Neural cell (in vitro differentiated cells): ENCODE data around the gene MBD6. TPM values are rescaled to one million over a fixed set of nuclear protein-coding genes. Genes with fewer than 3 reads are reported as not detected.

ENCODE experiments used
- H2AFZ ChIP-seq: fragments of 200-600, 300-800 bp; sonication (generic), shearing (Covaris generic); 2 replicates; pipeline ENCODE4 v1.6.0; 2014; ENCODE audit warnings: low read depth, mild to moderate bottlenecking, antibody characterized with exemption, low read length, moderate library complexity
- H3F3A ChIP-seq: fragments of 200-600 bp; shearing (Covaris generic); 2 replicates; pipeline ENCODE4 v1.6.1; 2016; ENCODE audit warnings: mild to moderate bottlenecking, moderate library complexity, mixed read lengths, antibody characterized with exemption, low read length; ENCODE audit not compliant: insufficient read depth, poor library complexity, severe bottlenecking
- H3K27ac ChIP-seq: fragments of 200-600, 300-800 bp; sonication (generic), shearing (Covaris generic); 2 replicates; pipeline ENCODE4 v1.5.1; 2014; ENCODE audit warnings: mild to moderate bottlenecking, low read length, moderate library complexity
- H3K27me3 ChIP-seq: fragments of 300-800, 200-600 bp; sonication (generic), shearing (Covaris generic); 2 replicates; pipeline ENCODE4 v1.6.0; 2014; ENCODE audit warnings: mild to moderate bottlenecking, low read depth, low read length, moderate library complexity; ENCODE audit not compliant: insufficient read depth
- H3K36me3 ChIP-seq: fragments of 300-800, 200-600 bp; sonication (generic), shearing (Covaris generic); 2 replicates; pipeline ENCODE4 v1.5.1; 2014; ENCODE audit warnings: mild to moderate bottlenecking, antibody characterized with exemption, low read length, moderate library complexity; ENCODE audit not compliant: insufficient read depth
- H3K4me2 ChIP-seq: fragments of 300-800, 200-600 bp; sonication (generic), shearing (Covaris generic); 2 replicates; pipeline ENCODE4 v1.6.0; 2014; ENCODE audit warnings: mild to moderate bottlenecking, low read length
- H3K4me3 ChIP-seq: fragments of 300-800, 200-600 bp; sonication (generic), shearing (Covaris generic); 2 replicates; pipeline ENCODE4 v1.5.1; 2014; ENCODE audit warnings: mild to moderate bottlenecking, low read length, moderate library complexity
- H3K79me2 ChIP-seq: fragments of 200-600 bp; shearing (Covaris generic); replicated peaks from 2 replicates; pipeline ENCODE4 v1.6.0; 2014; ENCODE audit warnings: mild to moderate bottlenecking, low read length, moderate library complexity; ENCODE audit not compliant: insufficient read depth
- H3K9ac ChIP-seq: fragments of 300-800, 200-600 bp; sonication (generic), shearing (Covaris generic); 2 replicates; pipeline ENCODE4 v1.6.1; 2016; ENCODE audit warnings: mild to moderate bottlenecking, low read length, mixed read lengths
- H3K9me2 ChIP-seq: fragments of 200-600 bp; shearing (Covaris generic); 2 replicates; pipeline ENCODE4 v1.6.1; 2016; ENCODE audit warnings: mild to moderate bottlenecking, low read length, mixed read lengths; ENCODE audit not compliant: insufficient read depth
- H3K9me3 ChIP-seq: fragments of 200-600, 300-800 bp; sonication (generic), shearing (Covaris generic); 2 replicates; pipeline ENCODE4 v1.6.1; 2016; ENCODE audit warnings: mild to moderate bottlenecking, mixed run types, low read length, moderate library complexity, mixed read lengths
- H4K20me1 ChIP-seq: fragments of 200-600 bp; shearing (Covaris generic); 2 replicates; pipeline ENCODE4 v1.6.1; 2016; ENCODE audit warnings: mild to moderate bottlenecking, mixed run types; ENCODE audit not compliant: insufficient read depth
- CTCF ChIP-seq: fragments of 450-650 bp; IDR thresholded peaks from 2 replicates; pipeline ENCODE4 v1.5.1; 2014; ENCODE audit warnings: antibody characterized with exemption, mild to moderate bottlenecking, moderate library complexity; ENCODE audit not compliant: poor library complexity, severe bottlenecking
- EP300 ChIP-seq: fragments of 450-650 bp; conservative IDR thresholded peaks from 2 replicates; pipeline ENCODE4 v1.6.1; 2014; ENCODE audit warnings: antibody characterized with exemption, mild to moderate bottlenecking, moderate library complexity; ENCODE audit not compliant: poor library complexity, severe bottlenecking
- EZH2 ChIP-seq: fragments of 200-600, 300-800 bp; shearing (Covaris generic), sonication (generic); IDR thresholded peaks from 2 replicates; pipeline ENCODE4 v1.6.1; 2014; ENCODE audit warnings: antibody characterized with exemption, low read length, borderline replicate concordance, mild to moderate bottlenecking; ENCODE audit not compliant: insufficient read depth, poor library complexity, severe bottlenecking
- MXI1 ChIP-seq: fragments of 450-650 bp; conservative IDR thresholded peaks from 2 replicates; pipeline ENCODE4 v1.6.1; 2014; ENCODE audit warnings: antibody characterized with exemption, mild to moderate bottlenecking; ENCODE audit not compliant: poor library complexity, severe bottlenecking
- POLR2AphosphoS5 ChIP-seq: IDR thresholded peaks from 2 replicates; pipeline ENCODE4 v1.6.1; 2012
- RAD21 ChIP-seq: fragments of 450-650 bp; conservative IDR thresholded peaks from 2 replicates; pipeline ENCODE4 v1.6.1; 2014; ENCODE audit warnings: antibody characterized with exemption, mild to moderate bottlenecking, moderate library complexity
- REST ChIP-seq: IDR thresholded peaks from 2 replicates; pipeline ENCODE4 v1.6.1; 2012; ENCODE audit warnings: borderline replicate concordance
- SMC3 ChIP-seq: fragments of 450-650 bp; conservative IDR thresholded peaks from 2 replicates; pipeline ENCODE4 v1.6.1; 2014; ENCODE audit warnings: antibody characterized with exemption, mild to moderate bottlenecking, moderate library complexity; ENCODE audit not compliant: poor library complexity
- TAF1 ChIP-seq: IDR thresholded peaks from 2 replicates; pipeline ENCODE4 v1.6.1; 2012; ENCODE audit warnings: low read depth
- polyA plus RNA-seq: library from polyadenylated mRNA; depleted of rRNA; stranded (reverse); fragments of >200 nt; gene quantifications from 2 replicates; pipeline ENCODE4 v1.2.3, GENCODE V29; 2014

The MBD6 gene
- polyA plus RNA-seq, 1 donor from 2014 or later = 2.1 TPM

GRCh38 chr12:57548488-57548887 lies 25.9 kb downstream of the MBD6 start:
- H3K4me3 ChIP-seq = no peak overlapping the region
- H4K20me1 ChIP-seq = no peaks in the 10 kb centered on the region
- peaks cover 72% of the 10 kb centered on the region for H3K79me2 ChIP-seq
- H3K9ac ChIP-seq = no peak overlapping the region
- peaks cover 4% of the 10 kb centered on the region for H3F3A ChIP-seq
- no peak overlapping the region for H3K4me2 ChIP-seq
- no peaks in the 10 kb centered on the region for H3K27me3 ChIP-seq
- no peak overlapping the region for H3K27ac ChIP-seq
- no peaks in the 10 kb centered on the region for H3K9me2 ChIP-seq
- no peak overlapping the region for H2AFZ ChIP-seq
- no peaks in the 10 kb centered on the region for H3K9me3 ChIP-seq
- H3K36me3 ChIP-seq = no peaks in the 10 kb centered on the region
- TF ChIP-seq TAF1 = no peak

GRCh38 chr12:57549203-57549908 lies 26.7 kb downstream of the MBD6 start:
- peak overlapping the region; percentile 91 for H3K27ac ChIP-seq
- no peaks in the 10 kb centered on the region for H3K36me3 ChIP-seq
- peaks cover 81% of the 10 kb centered on the region for H3K79me2 ChIP-seq
- H3K9ac ChIP-seq = peak overlapping the region; percentile 99
- no peaks in the 10 kb centered on the region for H3K27me3 ChIP-seq
- H3K4me3 ChIP-seq = peak overlapping the region; percentile 79
- no peaks in the 10 kb centered on the region for H3K9me3 ChIP-seq
- H4K20me1 ChIP-seq = no peaks in the 10 kb centered on the region
- peaks cover 7% of the 10 kb centered on the region for H3F3A ChIP-seq
- peak overlapping the region; percentile 68 for H2AFZ ChIP-seq
- no peak for TF ChIP-seq EZH2
- TF ChIP-seq REST = no peak
- TF ChIP-seq EP300 = no peak
- no peak for TF ChIP-seq RAD21
- H3K9me2 ChIP-seq = no peaks in the 10 kb centered on the region
- H3K4me2 ChIP-seq = peak overlapping the region; percentile 17

GRCh38 chr12:57549909-57550640 lies 27.5 kb downstream of the MBD6 start, which contains the start of gene KIF5A:
KIF5A (plus strand) TSS chr12:57550044; CDS start chr12:57550272, 228 bp downstream.
- Histone ChIP-seq H4K20me1 (peaks cover 5% of the 10 kb centered on the region), H3K9me2 (no peaks in the 10 kb centered on the region), H3K79me2 (peaks cover 81% of the 10 kb centered on the region), H2AFZ (peak within 1 kb of the TSS; percentile 68), H3K4me3 (peak within 1 kb of the TSS; percentile 79), H3K36me3 (no peaks in the 10 kb centered on the region), H3K27ac (peak within 1 kb of the TSS; percentile 91), H3F3A (peaks cover 7% of the 10 kb centered on the region), H3K4me2 (peak within 1 kb of the TSS; percentile 90), H3K9me3 (no peaks in the 10 kb centered on the region), H3K9ac (peak within 1 kb of the TSS; percentile 99), H3K27me3 (no peaks in the 10 kb centered on the region)
- TF ChIP-seq MXI1 (peak; percentile 69), SMC3 (no peak), REST (peak; percentile 77), EP300 (peak; percentile 10), RAD21 (no peak), CTCF (peak; percentile 35), EZH2 (no peak), TAF1 (peak; percentile 85), POLR2AphosphoS5 (peak; percentile 95)
